ENCODE results near the gene CDC6.
A peak's percentile ranks its signal among the peaks of the same experiment; 100 is the strongest.

The CDC6 gene

GRCh38 chr17:40343219-40344119, 55.8 kb downstream of the CDC6 start (continued):
- no peak for TF ChIP-seq ZNF639 (tag by site-specific recombination; IDR thresholded peaks at IDR 0.05)
- TF ChIP-seq ZNF514 (tag by site-specific recombination; IDR thresholded peaks at IDR 0.05), result no peak
- TF ChIP-seq SCRT1 (tag by site-specific recombination; IDR thresholded peaks at IDR 0.05; ENCODE audit: borderline replicate concordance), result no peak
- no peak for TF ChIP-seq SALL2 (tag by site-specific recombination; IDR thresholded peaks at IDR 0.05; ENCODE audit: borderline replicate concordance)
- TF ChIP-seq SETDB1 (IDR thresholded peaks at IDR 0.05; ENCODE audit: insufficient read length, low read length), result no peak
- TF ChIP-seq ZFP41 (tag by site-specific recombination; IDR thresholded peaks at IDR 0.05; ENCODE audit: borderline replicate concordance), result no peak
- TF ChIP-seq ZNF398 (tag by site-specific recombination; IDR thresholded peaks at IDR 0.05), result peak; percentile 58
- TF ChIP-seq ZNF341 (tag by site-specific recombination; IDR thresholded peaks at IDR 0.05; ENCODE audit: low read depth), result peak; percentile 81
- TF ChIP-seq ZNF544 (tag by site-specific recombination; IDR thresholded peaks at IDR 0.05), result no peak
- no peak for TF ChIP-seq FEZF1 (tag by site-specific recombination; IDR thresholded peaks at IDR 0.05)

- peaks cover 28% of the 10 kb centered on the region for H3K4me1 ChIP-seq (ENCODE audit: control insufficient read depth, insufficient read depth, low read length)
- ChIA-PET POLR2A (interaction anchor here (0.5 to 4.4 kb wide), 11 partner anchors 9 to 126 kb away, joined by 3 to 33 read pairs (median 5); partner anchors contain the start of genes GJD3, TOP2A and WIPF2), CTCF (interaction anchor here (0.6 to 5.3 kb wide), 9 partner anchors 9 to 191 kb away, joined by 3 to 67 read pairs (median 4); partner anchors contain the start of gene WIPF2)
- no peaks in the 10 kb centered on the region for H3K9me3 ChIP-seq (ENCODE audit: control insufficient read depth, insufficient read depth, low read depth, low read length)
- TF ChIP-seq ZBTB17 (tag by site-specific recombination; IDR thresholded peaks at IDR 0.05) (no peak), ZSCAN30 (tag by site-specific recombination; IDR thresholded peaks at IDR 0.05) (no peak), ZNF707 (tag by site-specific recombination; IDR thresholded peaks at IDR 0.05) (no peak), ZNF335 (tag by site-specific recombination; conservative IDR thresholded peaks at IDR 0.05) (peak; percentile 76), ZNF596 (tag by site-specific recombination; IDR thresholded peaks at IDR 0.05) (no peak), GLIS2 (tag by site-specific recombination; IDR thresholded peaks at IDR 0.05) (peak; percentile 17; the same call in 1 of the 2 replicates), IKZF3 (tag by site-specific recombination; IDR thresholded peaks at IDR 0.05) (peak; percentile 10; the same call in 1 of the 2 replicates), SP3 (tag by site-specific recombination; IDR thresholded peaks at IDR 0.05) (no peak), HOXD13 (CRISPR knock-in tag; IDR thresholded peaks at IDR 0.05; ENCODE audit: borderline replicate concordance) (no peak), YY2 (tag by site-specific recombination; IDR thresholded peaks at IDR 0.05) (no peak), BCL11A (tag by site-specific recombination; IDR thresholded peaks at IDR 0.05; ENCODE audit: low read depth) (no peak), ZNF658 (tag by site-specific recombination; IDR thresholded peaks at IDR 0.05) (no peak), ZNF560 (tag by site-specific recombination; IDR thresholded peaks at IDR 0.05; ENCODE audit: borderline replicate concordance) (no peak), ZFP69B (tag by site-specific recombination; IDR thresholded peaks at IDR 0.05) (no peak), ZNF837 (tag by site-specific recombination; IDR thresholded peaks at IDR 0.05) (no peak)
- H3K27ac ChIP-seq (ENCODE audit: extremely low read depth, low read depth, low read length), result peak overlapping the region; percentile 28; the same call in 1 of the 2 replicates
- peaks cover 0 to 17% of the 10 kb centered on the region in 2 experiments; a peak in 1 of 3 replicates for H3K36me3 ChIP-seq (ENCODE audit: control insufficient read depth in 2 of 2, insufficient read depth in 1 of 2, low read length in 2 of 2)
- peak overlapping the region; percentile 44 for H3K4me3 ChIP-seq (ENCODE audit: low read depth, low read length)
Measured at GRCh38 chr17:40344421-40345160, 56.9 kb downstream of the CDC6 start.

Measured in HEK293 (cell line).